SU-DHL-6 (cell line): Measurements from ENCODE around the gene TOMT.

Source experiments
- H2AFZ ChIP-seq: fragments of 200-600 bp; sonication (generic); 2 replicates; pipeline ENCODE4 v1.6.1; 2014; ENCODE audit warnings: low read depth, mild to moderate bottlenecking, moderate library complexity, mixed read lengths, antibody characterized with exemption, low read length; ENCODE audit not compliant: severe bottlenecking
- H3F3A ChIP-seq: fragments of 200-600 bp; shearing (Covaris generic); 2 replicates; pipeline ENCODE4 v1.6.0; 2016; ENCODE audit warnings: antibody characterized with exemption, mild to moderate bottlenecking; ENCODE audit not compliant: insufficient read depth
- H3K27ac ChIP-seq: fragments of 200-600 bp; sonication (generic); 2 replicates; pipeline ENCODE4 v1.5.1; 2016; ENCODE audit warnings: low read depth, mild to moderate bottlenecking, low read length, moderate library complexity, mixed read lengths
- H3K27me3 ChIP-seq: fragments of 200-600 bp; sonication (generic), shearing (Covaris generic); 2 replicates; pipeline ENCODE4 v1.6.0; 2014; ENCODE audit warnings: mild to moderate bottlenecking, low read length
- H3K36me3 ChIP-seq: fragments of 200-600 bp; sonication (generic); 2 replicates; pipeline ENCODE4 v1.6.1; 2014; ENCODE audit warnings: mild to moderate bottlenecking, low read length, mixed read lengths
- H3K4me2 ChIP-seq: fragments of 300-600, 200-600 bp; shearing (Covaris generic), sonication (generic); 2 replicates; pipeline ENCODE4 v1.6.0; 2014; ENCODE audit warnings: low read length, low read depth, mild to moderate bottlenecking; ENCODE audit not compliant: poor library complexity, severe bottlenecking
- H3K4me3 ChIP-seq: fragments of 200-600 bp; sonication (generic); 2 replicates; pipeline ENCODE4 v1.5.1; 2014; ENCODE audit warnings: antibody characterized with exemption, low read length, mild to moderate bottlenecking, mixed read lengths; ENCODE audit not compliant: insufficient read depth, poor library complexity, severe bottlenecking
- H3K79me2 ChIP-seq: fragments of 200-600 bp; sonication (generic); 2 replicates; pipeline ENCODE4 v1.6.1; 2014; ENCODE audit warnings: mild to moderate bottlenecking, low read length, moderate library complexity; ENCODE audit not compliant: insufficient read depth
- H3K9ac ChIP-seq: fragments of 200-600 bp; sonication (generic); 2 replicates; pipeline ENCODE4 v1.7.0; 2014; ENCODE audit warnings: mild to moderate bottlenecking, low read length
- H3K9me2 ChIP-seq: fragments of 200-600 bp; sonication (generic); replicated peaks from 2 replicates; pipeline ENCODE4 v1.6.1; 2014; ENCODE audit warnings: low read length; ENCODE audit not compliant: insufficient read depth
- H3K9me3 ChIP-seq: fragments of 200-600 bp; sonication (generic); 2 replicates; pipeline ENCODE4 v1.6.1; 2014; ENCODE audit warnings: low read length, mixed read lengths; ENCODE audit not compliant: insufficient read depth
- H4K20me1 ChIP-seq: fragments of 200-600 bp; sonication (generic); 2 replicates; pipeline ENCODE4 v1.6.1; 2014; ENCODE audit warnings: low read depth, mild to moderate bottlenecking, antibody characterized with exemption, low read length, moderate library complexity, mixed read lengths
- EZH2phosphoT487 ChIP-seq: fragments of 200-600 bp; sonication (generic), shearing (Covaris generic); conservative IDR thresholded peaks from 2 replicates; pipeline ENCODE4 v1.6.1; 2018; ENCODE audit warnings: mild to moderate bottlenecking, antibody characterized with exemption, low read length, moderate library complexity, mixed read lengths
- TF ChIP-seq, protein P1 (sequence below): fragments of 200-600 bp; sonication (generic); IDR thresholded peaks from one replicate; pipeline ENCODE4 v1.5.1; 2017; ENCODE audit warnings: antibody characterized with exemption, mild to moderate bottlenecking, low read length, moderate library complexity; ENCODE audit not compliant: insufficient read depth, poor library complexity, severe bottlenecking

The TOMT gene

DNA sequence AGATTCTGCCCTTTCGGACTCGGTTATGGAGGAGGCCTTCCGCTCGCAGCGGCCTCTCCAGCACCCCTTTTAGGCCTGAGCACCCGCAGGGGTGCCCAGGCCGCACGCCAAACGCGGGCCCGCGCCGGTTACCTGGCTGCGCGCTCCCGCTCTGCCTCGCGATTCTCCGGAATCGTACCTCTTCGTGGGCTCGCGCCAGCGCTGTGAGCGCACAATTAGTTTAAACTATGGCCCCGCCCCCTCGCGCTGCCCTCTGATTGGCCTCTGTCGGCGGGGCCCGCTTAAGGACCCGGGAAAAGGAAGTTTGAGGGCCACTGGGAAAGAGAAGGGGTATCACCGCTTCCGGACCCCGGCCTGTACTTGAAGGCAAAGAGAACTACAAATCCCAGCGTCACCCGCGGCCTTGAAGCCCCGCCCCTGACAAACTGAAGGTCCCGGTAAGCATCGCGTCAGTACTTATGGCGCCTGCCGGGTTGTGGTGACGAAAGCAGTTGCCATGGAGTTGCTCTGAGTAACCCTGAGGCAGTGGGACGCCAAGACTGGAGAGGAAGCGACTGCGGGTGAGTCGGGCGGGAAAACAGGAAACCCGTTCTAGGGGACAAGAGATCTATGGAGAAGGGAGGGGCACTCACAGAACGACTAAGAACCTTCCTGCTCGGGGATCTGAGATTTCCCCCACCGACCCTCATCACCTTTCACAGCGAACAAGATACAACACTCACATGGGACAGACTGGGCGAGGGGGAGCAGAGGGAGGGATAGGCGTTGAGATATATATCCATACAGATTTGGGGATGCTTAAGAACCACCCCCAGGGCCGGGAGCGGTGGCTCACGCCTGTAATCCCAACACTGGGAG is 25.2 kb upstream of the TOMT start, which contains the start of the genes LRRC51 and NUMA1:
Gene LRRC51, plus strand, starts transcription at position 525 of the 858 bp plus-strand sequence. CDS start 8,234 bp downstream, outside the sequence.
Gene NUMA1, minus strand, starts transcription at position 217 of the 858 bp plus-strand sequence. CDS start 44,599 bp downstream, outside the sequence.
- Histone ChIP-seq H3K79me2 (peaks cover 45% of the 10 kb centered on the region), H3K27ac (peak within 1 kb of the TSS; percentile 77), H3K36me3 (no peaks in the 10 kb centered on the region), H3K9me2 (no peaks in the 10 kb centered on the region), H3K4me3 (peak within 1 kb of the TSS; percentile 93), H2AFZ (peak within 1 kb of the TSS; percentile 86), H3K4me2 (peak within 1 kb of the TSS; percentile 94), H3K9ac (peak within 1 kb of the TSS; percentile 75), H3K27me3 (no peaks in the 10 kb centered on the region), H4K20me1 (no peaks in the 10 kb centered on the region), H3F3A (0 out of 2 replicates have a peak, but pooled peaks cover 8% of the 10 kb centered on the region), H3K9me3 (no peaks in the 10 kb centered on the region)
- no peak for TF ChIP-seq EZH2phosphoT487
- TF ChIP-seq, protein P1, sequence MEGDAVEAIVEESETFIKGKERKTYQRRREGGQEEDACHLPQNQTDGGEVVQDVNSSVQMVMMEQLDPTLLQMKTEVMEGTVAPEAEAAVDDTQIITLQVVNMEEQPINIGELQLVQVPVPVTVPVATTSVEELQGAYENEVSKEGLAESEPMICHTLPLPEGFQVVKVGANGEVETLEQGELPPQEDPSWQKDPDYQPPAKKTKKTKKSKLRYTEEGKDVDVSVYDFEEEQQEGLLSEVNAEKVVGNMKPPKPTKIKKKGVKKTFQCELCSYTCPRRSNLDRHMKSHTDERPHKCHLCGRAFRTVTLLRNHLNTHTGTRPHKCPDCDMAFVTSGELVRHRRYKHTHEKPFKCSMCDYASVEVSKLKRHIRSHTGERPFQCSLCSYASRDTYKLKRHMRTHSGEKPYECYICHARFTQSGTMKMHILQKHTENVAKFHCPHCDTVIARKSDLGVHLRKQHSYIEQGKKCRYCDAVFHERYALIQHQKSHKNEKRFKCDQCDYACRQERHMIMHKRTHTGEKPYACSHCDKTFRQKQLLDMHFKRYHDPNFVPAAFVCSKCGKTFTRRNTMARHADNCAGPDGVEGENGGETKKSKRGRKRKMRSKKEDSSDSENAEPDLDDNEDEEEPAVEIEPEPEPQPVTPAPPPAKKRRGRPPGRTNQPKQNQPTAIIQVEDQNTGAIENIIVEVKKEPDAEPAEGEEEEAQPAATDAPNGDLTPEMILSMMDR, result no peak

DNA sequence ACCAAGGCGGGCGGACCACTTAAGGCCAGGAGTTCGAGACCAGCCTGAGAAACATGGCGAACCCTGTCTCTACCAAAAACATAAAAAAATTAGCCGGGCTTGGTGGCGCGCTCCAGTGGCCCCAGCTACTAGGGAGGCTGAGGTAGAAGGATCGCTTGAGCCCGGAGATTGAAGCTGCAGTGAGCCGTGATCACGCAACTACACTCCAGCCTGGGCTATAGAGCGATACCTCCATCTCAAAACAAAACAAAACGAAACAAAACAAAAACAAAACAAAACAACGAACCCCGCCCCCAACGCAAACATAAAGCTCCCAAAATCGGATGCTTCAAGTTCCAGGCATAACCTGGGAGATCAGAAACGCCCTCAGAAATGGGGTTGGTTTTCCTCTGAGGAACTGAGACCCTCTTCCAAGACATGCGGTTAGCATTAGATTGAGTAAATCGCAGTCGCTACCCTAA is 24.5 kb upstream of the TOMT start:
- no peaks in the 10 kb centered on the region for H3K36me3 ChIP-seq
- peak overlapping the region; percentile 59 for H3K9ac ChIP-seq
- peak overlapping the region; percentile 86 for H2AFZ ChIP-seq
- H4K20me1 ChIP-seq, result no peaks in the 10 kb centered on the region
- no peak for TF ChIP-seq EZH2phosphoT487
- TF ChIP-seq, protein P1, result no peak
- H3F3A ChIP-seq, result 0 out of 2 replicates have a peak, but pooled peaks cover 8% of the 10 kb centered on the region
- no peak overlapping the region for H3K27ac ChIP-seq
- H3K9me2 ChIP-seq, result no peaks in the 10 kb centered on the region
- H3K4me2 ChIP-seq, result peak overlapping the region; percentile 72
- peaks cover 39% of the 10 kb centered on the region for H3K79me2 ChIP-seq
- peak overlapping the region; percentile 69 for H3K4me3 ChIP-seq
- H3K27me3 ChIP-seq, result no peaks in the 10 kb centered on the region
- no peaks in the 10 kb centered on the region for H3K9me3 ChIP-seq

DNA sequence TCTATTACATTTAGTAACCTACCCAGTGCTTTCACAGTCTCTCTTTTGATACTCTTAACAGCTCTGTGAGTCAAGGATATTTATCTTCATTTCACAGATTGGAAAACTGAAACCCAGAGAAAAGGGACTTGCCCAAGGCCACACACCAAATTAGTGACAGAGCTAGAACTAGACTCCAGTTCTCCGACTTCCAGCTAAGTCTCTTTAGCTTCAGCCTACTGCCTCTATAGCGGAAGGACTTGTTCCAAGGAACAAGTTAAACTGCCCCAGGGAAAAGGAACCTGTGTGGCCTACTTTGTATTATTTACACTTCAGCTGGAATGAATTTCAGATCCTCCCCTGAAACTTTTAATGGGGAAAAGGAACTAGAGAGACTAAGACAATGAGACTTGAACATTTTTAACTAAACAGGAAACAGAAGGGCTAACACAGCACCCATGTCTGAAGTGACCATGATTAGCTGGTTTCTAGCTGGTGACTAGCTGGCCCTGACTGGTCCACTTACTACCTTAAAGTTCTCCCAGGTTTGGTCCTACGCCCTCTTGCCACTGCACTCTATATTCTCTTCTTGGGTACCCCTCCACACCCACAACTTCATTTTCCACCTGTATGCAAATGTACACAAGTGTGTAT is 23.8 kb upstream of the TOMT start:
- TF ChIP-seq EZH2phosphoT487, result no peak
- TF ChIP-seq, protein P1, result no peak
- no peak overlapping the region for H3K4me3 ChIP-seq
- no peak overlapping the region for H2AFZ ChIP-seq
- no peaks in the 10 kb centered on the region for H3K36me3 ChIP-seq
- peaks cover 11% of the 10 kb centered on the region; the same call in 1 of the 2 replicates for H3F3A ChIP-seq
- no peaks in the 10 kb centered on the region for H3K9me2 ChIP-seq
- no peak overlapping the region for H3K9ac ChIP-seq
- no peaks in the 10 kb centered on the region for H3K27me3 ChIP-seq
- no peaks in the 10 kb centered on the region for H4K20me1 ChIP-seq
- H3K9me3 ChIP-seq, result no peaks in the 10 kb centered on the region
- H3K79me2 ChIP-seq, result peaks cover 32% of the 10 kb centered on the region
- H3K4me2 ChIP-seq, result no peak overlapping the region
- H3K27ac ChIP-seq, result no peak overlapping the region
